Measurements from ENCODE around the gene HGFAC.

The HGFAC gene

DNA sequence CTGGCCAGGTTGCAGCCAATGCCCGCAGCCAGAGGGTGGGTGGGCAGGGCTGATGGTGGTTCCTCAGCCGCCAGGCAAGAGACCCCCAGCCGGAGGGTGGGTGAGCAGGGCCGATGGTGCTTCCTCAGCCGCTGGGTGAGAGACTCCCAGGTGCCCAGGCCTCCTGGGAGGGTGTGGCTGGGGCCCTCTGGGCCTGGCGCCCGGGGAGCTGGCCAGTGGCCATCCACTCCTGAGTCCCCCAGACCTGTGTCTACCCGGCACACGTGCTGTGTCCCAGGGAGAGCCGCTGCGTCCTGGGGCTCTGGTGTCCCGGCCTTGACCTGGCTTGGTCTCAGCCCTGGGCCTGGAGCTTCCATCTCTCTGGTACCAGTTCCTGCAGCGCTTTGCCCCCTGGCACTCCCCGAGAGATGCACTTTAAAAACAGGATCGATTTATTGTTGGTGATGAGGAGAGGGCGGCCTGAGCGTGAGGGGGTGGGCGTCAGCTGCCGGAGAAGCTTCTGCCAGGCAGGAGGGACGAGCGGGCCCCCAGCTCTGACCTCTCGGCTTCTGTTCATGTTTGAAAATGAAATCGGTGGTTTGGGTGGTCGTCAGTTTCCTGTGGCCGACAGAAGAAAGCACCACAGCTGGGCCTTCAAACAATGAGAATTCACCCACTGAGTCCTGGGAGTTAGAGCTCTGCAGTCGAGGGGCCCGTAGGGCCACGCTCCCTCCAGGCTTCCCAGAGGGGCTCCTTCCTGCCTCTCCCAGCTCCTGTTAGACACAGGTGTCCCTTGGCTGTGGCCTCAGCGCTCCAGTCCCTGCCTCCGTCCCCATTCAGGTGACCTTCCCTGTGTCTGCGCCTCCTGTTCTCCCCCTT is 27.8 kb downstream of the HGFAC start:
- H3K27me3 ChIP-seq (replicated peaks) = peaks cover 1% of the 10 kb centered on the region
- no peaks in the 10 kb centered on the region for H3K36me3 ChIP-seq (replicated peaks)
- no peak overlapping the region for H3K4me3 ChIP-seq (ENCODE audit: low read depth, low read length)
- H3K27ac ChIP-seq = no peak overlapping the region
- TF ChIP-seq, protein P1, sequence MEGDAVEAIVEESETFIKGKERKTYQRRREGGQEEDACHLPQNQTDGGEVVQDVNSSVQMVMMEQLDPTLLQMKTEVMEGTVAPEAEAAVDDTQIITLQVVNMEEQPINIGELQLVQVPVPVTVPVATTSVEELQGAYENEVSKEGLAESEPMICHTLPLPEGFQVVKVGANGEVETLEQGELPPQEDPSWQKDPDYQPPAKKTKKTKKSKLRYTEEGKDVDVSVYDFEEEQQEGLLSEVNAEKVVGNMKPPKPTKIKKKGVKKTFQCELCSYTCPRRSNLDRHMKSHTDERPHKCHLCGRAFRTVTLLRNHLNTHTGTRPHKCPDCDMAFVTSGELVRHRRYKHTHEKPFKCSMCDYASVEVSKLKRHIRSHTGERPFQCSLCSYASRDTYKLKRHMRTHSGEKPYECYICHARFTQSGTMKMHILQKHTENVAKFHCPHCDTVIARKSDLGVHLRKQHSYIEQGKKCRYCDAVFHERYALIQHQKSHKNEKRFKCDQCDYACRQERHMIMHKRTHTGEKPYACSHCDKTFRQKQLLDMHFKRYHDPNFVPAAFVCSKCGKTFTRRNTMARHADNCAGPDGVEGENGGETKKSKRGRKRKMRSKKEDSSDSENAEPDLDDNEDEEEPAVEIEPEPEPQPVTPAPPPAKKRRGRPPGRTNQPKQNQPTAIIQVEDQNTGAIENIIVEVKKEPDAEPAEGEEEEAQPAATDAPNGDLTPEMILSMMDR (IDR thresholded peaks at IDR 0.05; ENCODE audit: low read depth, low read length, missing control alignments) = no peak
- DNase-seq = no peak
- in situ Hi-C loops (cut with HindIII; ENCODE audit: low pct_ligation_motif_present, low sequenced_read_pairs) = no loop called here

DNA sequence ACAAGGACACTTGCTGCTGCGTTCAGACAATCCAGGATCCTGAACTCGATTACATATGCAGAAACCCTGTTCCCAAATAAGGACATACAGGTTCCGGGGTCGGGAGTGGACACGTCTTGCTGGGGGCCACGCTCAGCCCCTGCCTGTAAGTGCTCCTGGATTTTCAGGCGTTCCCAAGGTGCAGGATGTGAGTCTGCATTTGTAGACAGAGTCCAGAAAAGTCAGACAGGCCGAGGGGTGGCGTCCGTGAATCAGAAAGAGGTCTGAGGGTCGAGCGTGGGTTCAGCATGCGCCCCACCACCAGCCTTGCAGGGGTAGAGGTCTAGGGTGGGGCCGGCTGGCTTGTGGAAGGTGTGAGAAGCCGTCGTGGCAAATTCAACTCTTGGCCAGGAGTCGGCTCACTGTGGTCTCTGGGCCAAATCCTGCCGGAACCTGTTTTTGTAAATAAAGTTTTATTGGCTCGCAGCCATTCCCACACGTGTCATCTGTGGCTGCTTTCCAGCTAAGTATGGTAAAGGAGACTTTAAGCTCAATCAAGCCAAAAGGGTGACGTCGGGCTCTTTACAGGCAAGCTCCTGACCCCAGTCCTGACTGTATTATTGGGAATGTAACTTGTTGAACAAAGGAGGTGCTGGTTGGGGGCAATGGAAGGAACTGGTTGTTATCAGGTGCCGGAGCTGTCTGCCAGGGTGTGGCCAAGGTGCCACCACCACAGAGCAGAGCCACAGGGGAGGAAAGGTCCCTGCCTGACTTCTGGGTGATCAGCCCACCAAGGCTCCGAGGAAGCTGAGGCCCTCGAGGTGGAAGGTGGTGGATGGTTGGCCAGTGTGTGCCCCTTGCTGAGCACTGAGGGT is 28.7 kb downstream of the HGFAC start:
- DNase-seq = no peak
- H3K27ac ChIP-seq = no peak overlapping the region
- no peak overlapping the region for H3K4me3 ChIP-seq (ENCODE audit: low read depth, low read length)
- TF ChIP-seq, protein P1 (IDR thresholded peaks at IDR 0.05; ENCODE audit: low read depth, low read length, missing control alignments) = no peak
- H3K36me3 ChIP-seq (replicated peaks) = no peaks in the 10 kb centered on the region
- in situ Hi-C loops (cut with HindIII; ENCODE audit: low pct_ligation_motif_present, low sequenced_read_pairs) = no loop called here
- H3K27me3 ChIP-seq (replicated peaks) = no peaks in the 10 kb centered on the region

DNA sequence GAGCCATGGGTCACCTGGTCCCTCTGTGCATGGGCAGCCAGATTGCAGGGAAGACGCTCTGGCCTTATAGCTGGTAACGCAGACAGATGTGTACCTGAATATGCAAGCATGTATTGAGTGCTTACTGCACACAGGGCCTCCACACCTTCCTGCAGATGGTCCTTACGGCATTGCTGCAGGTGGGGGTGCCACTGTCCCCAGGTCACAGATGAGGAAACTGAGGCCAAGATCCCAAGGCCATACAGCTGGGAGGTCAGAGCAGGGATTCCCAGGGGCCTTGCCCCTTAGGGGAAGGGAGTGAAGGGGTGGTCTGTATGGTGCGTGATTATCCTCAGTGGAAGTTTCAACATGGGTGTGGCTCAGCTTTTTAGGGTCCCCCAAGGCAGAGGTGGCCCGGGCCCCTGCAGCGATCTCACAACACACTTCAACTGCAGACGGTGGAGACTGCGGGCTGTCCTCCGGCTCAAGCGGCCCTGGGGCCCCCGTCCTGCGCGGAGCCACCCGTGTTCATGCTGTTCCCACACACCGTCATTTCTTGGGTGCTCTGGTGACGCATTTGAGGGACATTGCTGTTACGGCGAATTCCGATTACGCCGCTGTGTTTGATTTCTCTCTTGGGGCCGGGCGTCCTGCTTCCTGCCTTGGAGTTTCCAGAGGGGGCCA is 29.5 kb downstream of the HGFAC start:
- no peaks in the 10 kb centered on the region for H3K27me3 ChIP-seq (replicated peaks)
- H3K27ac ChIP-seq = no peak overlapping the region
- no peaks in the 10 kb centered on the region for H3K36me3 ChIP-seq (replicated peaks)
- DNase-seq = no peak
- H3K4me3 ChIP-seq (ENCODE audit: low read depth, low read length) = no peak overlapping the region
- in situ Hi-C loops (cut with HindIII; ENCODE audit: low pct_ligation_motif_present, low sequenced_read_pairs) = no loop called here
- TF ChIP-seq, protein P1 (IDR thresholded peaks at IDR 0.05; ENCODE audit: low read depth, low read length, missing control alignments) = no peak

DNA sequence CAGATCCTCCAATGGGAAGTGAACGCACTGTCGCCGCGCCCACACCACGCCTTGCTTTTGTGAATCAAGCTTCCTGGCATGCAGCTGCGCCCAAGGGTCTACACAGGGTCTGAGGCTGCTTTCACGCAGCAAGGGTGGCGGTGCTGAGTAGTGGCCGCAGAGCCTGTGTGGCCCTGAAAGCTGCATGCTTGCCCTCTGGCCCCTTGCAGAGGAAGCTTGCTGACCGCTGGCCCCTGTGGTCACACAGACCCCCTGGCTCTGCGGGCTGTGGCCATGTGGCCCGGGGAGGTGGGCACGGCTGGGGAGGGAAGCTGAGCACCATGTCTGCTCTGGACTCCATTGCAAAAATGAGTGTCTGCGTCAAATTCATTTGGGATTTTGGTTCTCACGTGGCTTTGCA is 30.1 kb downstream of the HGFAC start:
- DNase-seq = no peak
- H3K36me3 ChIP-seq (replicated peaks) = no peaks in the 10 kb centered on the region
- TF ChIP-seq, protein P1 (IDR thresholded peaks at IDR 0.05; ENCODE audit: low read depth, low read length, missing control alignments) = no peak
- in situ Hi-C loops (cut with HindIII; ENCODE audit: low pct_ligation_motif_present, low sequenced_read_pairs) = no loop called here
- no peak overlapping the region for H3K27ac ChIP-seq
- H3K4me3 ChIP-seq (ENCODE audit: low read depth, low read length) = no peak overlapping the region
- H3K27me3 ChIP-seq (replicated peaks) = peaks cover 2% of the 10 kb centered on the region

DNA sequence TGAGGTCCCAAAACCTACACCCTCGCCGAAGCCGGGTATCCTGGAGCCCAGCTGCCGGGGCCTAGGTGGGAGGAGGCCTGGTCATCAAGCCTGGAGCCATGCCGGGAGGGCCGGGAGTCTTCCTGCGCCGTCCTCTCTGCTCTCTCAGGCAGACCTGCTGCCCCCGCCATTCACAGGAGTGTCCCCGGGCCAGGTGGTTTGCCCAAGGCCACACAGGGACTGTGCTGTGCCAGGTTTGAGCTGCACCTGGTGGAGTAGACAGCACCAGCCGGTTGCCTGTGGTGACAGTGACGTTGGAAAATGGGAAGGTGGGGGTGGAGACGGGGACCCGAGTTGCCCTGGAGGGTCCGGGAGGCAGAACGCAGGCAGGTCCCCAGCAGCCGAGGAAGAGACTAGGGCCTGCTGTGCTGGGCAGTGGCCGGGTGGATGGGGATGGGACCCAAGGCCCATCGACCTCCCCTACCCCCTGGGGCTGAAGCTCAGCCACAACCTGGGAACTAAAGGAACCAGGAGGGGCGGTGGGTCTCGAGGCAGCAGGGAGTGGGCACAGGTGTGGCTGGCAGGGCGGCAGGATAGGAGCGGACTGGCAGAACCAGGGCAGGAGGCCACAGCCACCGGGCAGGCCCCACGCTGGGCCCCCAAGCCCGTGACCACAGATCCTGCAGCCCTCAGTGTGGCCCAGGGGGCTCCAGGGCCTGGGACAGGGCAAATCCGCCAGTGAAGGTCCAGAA is 30.8 kb downstream of the HGFAC start:
- Histone ChIP-seq H3K36me3 (replicated peaks) (no peaks in the 10 kb centered on the region), H3K4me3 (ENCODE audit: low read depth, low read length) (no peak overlapping the region), H3K27ac (no peak overlapping the region), H3K27me3 (replicated peaks) (peaks cover 3% of the 10 kb centered on the region)
- TF ChIP-seq, protein P1 (IDR thresholded peaks at IDR 0.05; ENCODE audit: low read depth, low read length, missing control alignments) = no peak
- in situ Hi-C loops (cut with HindIII; ENCODE audit: low pct_ligation_motif_present, low sequenced_read_pairs) = no loop called here
- no peak for DNase-seq
